SK-N-SH (cell line): ENCODE results near the gene C12orf43. TPM values are rescaled to one million over a fixed set of nuclear protein-coding genes. Genes with fewer than 3 reads are reported as not detected.

Source experiments
- CTCF ChIA-PET: fragments of 300-600, 350-600 bp; formaldehyde crosslinking; extraction: SDS; loops from one replicate; lab custom pipeline; 2021; lab: Yijun Ruan, JAX
- POLR2A ChIA-PET: fragments of 350-600 bp; sonication (Branson Sonifier 250); formaldehyde crosslinking; extraction: SDS; loops from one replicate; lab custom pipeline; 2020; ENCODE audit warnings: antibody characterized with exemption, inconsistent platforms; lab: Yijun Ruan, JAX
- DNase-seq: peaks from one replicate; pipeline ENCODE4 v3.0.0; 2012
- H2AFZ ChIP-seq: fragments of 200-600 bp; sonication (generic); 2 replicates; pipeline ENCODE4 v1.8.1; 2016; ENCODE audit warnings: antibody characterized with exemption, mild to moderate bottlenecking, low read depth
- H3F3A ChIP-seq: fragments of 200-600 bp; sonication (generic); replicated peaks from 2 replicates; pipeline ENCODE3; 2016; ENCODE audit warnings: antibody characterized with exemption, mild to moderate bottlenecking; ENCODE audit not compliant: insufficient read depth
- H3K27ac ChIP-seq, 2 experiments: fragments of 200-500 bp in 1 of 2; fragments of 200-600 bp in 1 of 2; sonication (Bioruptor generic) in 1 of 2; sonication (generic), shearing (Covaris generic) in 1 of 2; 2 replicates each; pipeline versions ENCODE4 v1.5.1 to v1.6.1; 2014 to 2016; ENCODE audit warnings: low read depth in 2 of 2, inconsistent platforms in 1 of 2, low read length in 1 of 2, mild to moderate bottlenecking in 1 of 2, mixed read lengths in 1 of 2
- H3K27me3 ChIP-seq: fragments of 200-600 bp; sonication (generic), shearing (Covaris generic); 2 replicates; pipeline ENCODE4 v1.6.1; 2016; ENCODE audit warnings: mixed run types; ENCODE audit not compliant: insufficient read depth
- H3K36me3 ChIP-seq, 2 experiments: fragments of 200-500 bp in 1 of 2; fragments of 200-600 bp in 1 of 2; sonication (Bioruptor generic) in 1 of 2; sonication (generic) in 1 of 2; replicated peaks in 1 of 2; 2 replicates each; pipeline versions ENCODE3 to v1.5.1; 2014 to 2016; ENCODE audit warnings: low read length in 1 of 2, mild to moderate bottlenecking in 1 of 2; ENCODE audit not compliant: insufficient read depth in 2 of 2, control insufficient read depth in 1 of 2
- H3K4me1 ChIP-seq, 2 experiments: fragments of 200-500 bp in 1 of 2; fragments of 200-600 bp in 1 of 2; sonication (Bioruptor generic) in 1 of 2; sonication (generic), shearing (Covaris generic) in 1 of 2; 2 replicates each; pipeline versions ENCODE4 v1.5.1 to v1.6.1; 2014 to 2016; ENCODE audit warnings: low read depth in 1 of 2, low read length in 1 of 2, mixed run types in 1 of 2; ENCODE audit not compliant: insufficient read depth in 2 of 2, control insufficient read depth in 1 of 2
- H3K4me2 ChIP-seq: fragments of 200-600 bp; sonication (generic), shearing (Covaris generic); 2 replicates; pipeline ENCODE4 v1.6.1; 2017; ENCODE audit warnings: mixed run types
- H3K4me3 ChIP-seq, 2 experiments: fragments of 200-500 bp in 1 of 2; fragments of 200-600 bp in 1 of 2; sonication (Bioruptor generic) in 1 of 2; sonication (generic), shearing (Covaris generic) in 1 of 2; 2 replicates each; pipeline versions ENCODE4 v1.5.1 to v1.8.1; 2014 to 2016; ENCODE audit warnings: low read depth in 2 of 2, inconsistent platforms in 1 of 2, low read length in 1 of 2, mild to moderate bottlenecking in 1 of 2, mixed read lengths in 1 of 2, moderate library complexity in 1 of 2
- H3K79me2 ChIP-seq: fragments of 200-600 bp; sonication (generic); 2 replicates; pipeline ENCODE4 v1.8.1; 2017; ENCODE audit warnings: mild to moderate bottlenecking; ENCODE audit not compliant: insufficient read depth
- H3K9ac ChIP-seq: fragments of 200-600 bp; sonication (generic); 2 replicates; pipeline ENCODE4 v1.6.1; 2017; ENCODE audit warnings: mixed run types
- H3K9me2 ChIP-seq: fragments of 200-600 bp; sonication (generic); 2 replicates; pipeline ENCODE4 v1.6.1; 2017; ENCODE audit warnings: mixed run types
- H3K9me3 ChIP-seq: fragments of 200-600 bp; sonication (generic); 2 replicates; pipeline ENCODE4 v1.6.1; 2017; ENCODE audit warnings: mixed run types, mild to moderate bottlenecking, moderate library complexity
- H4K20me1 ChIP-seq: fragments of 200-600 bp; sonication (generic); 2 replicates; pipeline ENCODE4 v1.6.1; 2017; ENCODE audit warnings: mild to moderate bottlenecking, mixed run types; ENCODE audit not compliant: insufficient read depth
- ELF1 ChIP-seq: IDR thresholded peaks from 2 replicates; pipeline ENCODE4 v1.4.0; 2012
- EP300 ChIP-seq, 2 experiments: IDR thresholded peaks; 2 replicates each; pipeline versions ENCODE4 v1.4.0 to v1.6.1; 2012; ENCODE audit warnings: borderline replicate concordance in 1 of 2, low read depth in 1 of 2, low read length in 1 of 2
- EZH2phosphoT487 ChIP-seq: fragments of 200-600 bp; sonication (generic); IDR thresholded peaks from 2 replicates; pipeline ENCODE4 v1.6.1; 2017; ENCODE audit warnings: low read depth, mixed run types, mild to moderate bottlenecking, antibody characterized with exemption, moderate library complexity, borderline replicate concordance
- FOSL2 ChIP-seq: IDR thresholded peaks from 2 replicates; pipeline ENCODE4 v1.4.0; 2012; ENCODE audit warnings: low read depth, mild to moderate bottlenecking, moderate library complexity, borderline replicate concordance
- FOXM1 ChIP-seq: IDR thresholded peaks from 2 replicates; pipeline ENCODE4 v1.4.0; 2012; ENCODE audit warnings: low read depth, mild to moderate bottlenecking
- GABPA ChIP-seq: IDR thresholded peaks from 2 replicates; pipeline ENCODE4 v1.4.0; 2012; ENCODE audit warnings: low read depth, mild to moderate bottlenecking
- GATA2 ChIP-seq: sonication (generic); formaldehyde crosslinking; IDR thresholded peaks from 2 replicates; pipeline ENCODE4 v1.5.0; 2020; ENCODE audit warnings: mild to moderate bottlenecking, missing genetic modification reagents
- IRF3 ChIP-seq: fragments of 150-350 bp; IDR thresholded peaks from 2 replicates; pipeline ENCODE4 v1.6.1; 2016; ENCODE audit warnings: mild to moderate bottlenecking, low read depth, low read length
- MEF2A ChIP-seq: IDR thresholded peaks from 2 replicates; pipeline ENCODE4 v1.4.0; 2012; ENCODE audit warnings: low read depth, borderline replicate concordance
- POLR2AphosphoS5 ChIP-seq: IDR thresholded peaks from 2 replicates; pipeline ENCODE4 v1.6.1; 2012; ENCODE audit warnings: low read depth, low read length
- RCOR1 ChIP-seq: fragments of 150-350 bp; IDR thresholded peaks from 2 replicates; pipeline ENCODE4 v1.6.1; 2017; ENCODE audit warnings: antibody characterized with exemption, low read length
- RXRA ChIP-seq: IDR thresholded peaks from 2 replicates; pipeline ENCODE4 v1.4.0; 2012; ENCODE audit warnings: low read depth, mild to moderate bottlenecking, borderline replicate concordance
- SIN3A ChIP-seq: IDR thresholded peaks from 2 replicates; pipeline ENCODE4 v1.6.1; 2012; ENCODE audit warnings: low read depth, mild to moderate bottlenecking, low read length, moderate library complexity, borderline replicate concordance
- TCF12 ChIP-seq: IDR thresholded peaks from 2 replicates; pipeline ENCODE4 v1.4.0; 2012
- USF1 ChIP-seq: IDR thresholded peaks from 2 replicates; pipeline ENCODE4 v1.4.0; 2012; ENCODE audit warnings: low read depth, borderline replicate concordance
- YY1 ChIP-seq: IDR thresholded peaks from 2 replicates; pipeline ENCODE4 v1.4.0; 2012; ENCODE audit warnings: low read depth, mild to moderate bottlenecking
- WGBS: methylation state at CpG from one replicate; pipeline ENCODE4 v1.1.6; 2017; ENCODE audit warnings: low lambda C conversion rate; 5-methylcytosine and 5-hydroxymethylcytosine counted together
- polyA plus RNA-seq, 3 experiments: library from polyadenylated mRNA; depleted of rRNA; stranded (reverse); fragments of >200 nt; gene quantifications; 2 replicates each; pipeline ENCODE4 v1.2.3, GENCODE V29; 2012
- TF ChIP-seq, protein P1 (sequence below): fragments of 200-600 bp; sonication (generic); IDR thresholded peaks from 2 replicates; pipeline ENCODE4 v1.6.1; 2017; ENCODE audit warnings: antibody characterized with exemption, mild to moderate bottlenecking, moderate library complexity

Gene C12orf43
- polyA plus RNA-seq, 1 of the 3 experiments (the other 2 are of a cell fraction), result 13.9 TPM

DNA sequence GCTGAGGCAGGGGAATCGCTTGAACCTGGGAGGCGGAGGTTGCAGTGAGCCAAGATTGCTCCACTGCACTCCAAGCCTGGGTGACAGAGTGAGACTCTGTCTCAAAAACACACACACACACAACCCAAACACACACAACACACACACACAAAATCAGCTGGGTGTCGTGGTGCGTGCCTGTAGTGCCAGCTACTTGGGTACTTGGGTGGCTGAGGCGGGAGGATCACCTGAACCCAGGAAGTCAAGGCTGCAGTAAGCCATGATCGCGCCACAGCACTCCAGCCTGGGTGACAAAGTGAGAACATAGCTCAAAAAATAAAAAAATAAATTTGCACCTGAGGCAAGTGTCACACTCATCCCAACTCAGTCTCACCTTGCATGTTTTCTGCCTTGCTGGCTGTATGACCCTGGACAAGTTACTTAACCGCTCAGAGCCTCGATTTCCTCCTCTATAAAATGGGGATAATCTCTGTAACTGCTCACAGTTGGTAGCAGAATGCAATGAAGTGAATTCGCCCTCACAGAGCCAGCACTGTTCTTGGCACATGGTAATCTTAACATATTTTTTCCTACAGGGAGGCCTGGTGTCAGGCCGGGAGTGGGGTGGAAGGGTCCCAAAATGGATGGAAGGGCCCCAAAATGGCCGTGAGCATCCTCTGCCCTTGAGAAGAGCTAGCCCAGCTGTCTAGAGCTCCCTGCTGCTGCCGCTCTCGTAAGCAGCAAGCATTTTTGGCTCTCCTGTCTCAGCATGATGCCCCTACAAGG lies 38.6 kb downstream of the C12orf43 start:
- no peak for DNase-seq
- Histone ChIP-seq H4K20me1 (no peaks in the 10 kb centered on the region), H3K4me1 (no peaks in the 10 kb centered on the region), H3K9me3 (no peaks in the 10 kb centered on the region), H3K36me3 (no peaks in the 10 kb centered on the region), H3K4me2 (no peak overlapping the region), H3K27ac (no peak overlapping the region), H2AFZ (no peak overlapping the region), H3K9ac (no peak overlapping the region), H3K9me2 (no peaks in the 10 kb centered on the region), H3K79me2 (no peaks in the 10 kb centered on the region), H3K4me3 (no peak overlapping the region), H3K27me3 (no peaks in the 10 kb centered on the region), H3F3A (no peaks in the 10 kb centered on the region)
- ChIA-PET CTCF (interaction anchor here (0.6 to 3.9 kb wide), 3 partner anchors 28 to 394 kb away, joined by 3 to 11 read pairs (median 3); no protein-coding TSS in a partner anchor), POLR2A (no interaction called here)
- TF ChIP-seq RCOR1 (no peak), ELF1 (no peak), FOSL2 (no peak), MEF2A (no peak), GABPA (no peak), RXRA (no peak), IRF3 (no peak), EZH2phosphoT487 (no peak), TCF12 (no peak), FOXM1 (no peak), EP300 (IDR thresholded peaks at IDR 0.05; ENCODE audit: borderline replicate concordance in 1 of 2, low read depth in 1 of 2, low read length in 1 of 2) (no peak), POLR2AphosphoS5 (no peak), USF1 (no peak), GATA2 (no peak), SIN3A (no peak), YY1 (no peak)
- TF ChIP-seq, protein P1, sequence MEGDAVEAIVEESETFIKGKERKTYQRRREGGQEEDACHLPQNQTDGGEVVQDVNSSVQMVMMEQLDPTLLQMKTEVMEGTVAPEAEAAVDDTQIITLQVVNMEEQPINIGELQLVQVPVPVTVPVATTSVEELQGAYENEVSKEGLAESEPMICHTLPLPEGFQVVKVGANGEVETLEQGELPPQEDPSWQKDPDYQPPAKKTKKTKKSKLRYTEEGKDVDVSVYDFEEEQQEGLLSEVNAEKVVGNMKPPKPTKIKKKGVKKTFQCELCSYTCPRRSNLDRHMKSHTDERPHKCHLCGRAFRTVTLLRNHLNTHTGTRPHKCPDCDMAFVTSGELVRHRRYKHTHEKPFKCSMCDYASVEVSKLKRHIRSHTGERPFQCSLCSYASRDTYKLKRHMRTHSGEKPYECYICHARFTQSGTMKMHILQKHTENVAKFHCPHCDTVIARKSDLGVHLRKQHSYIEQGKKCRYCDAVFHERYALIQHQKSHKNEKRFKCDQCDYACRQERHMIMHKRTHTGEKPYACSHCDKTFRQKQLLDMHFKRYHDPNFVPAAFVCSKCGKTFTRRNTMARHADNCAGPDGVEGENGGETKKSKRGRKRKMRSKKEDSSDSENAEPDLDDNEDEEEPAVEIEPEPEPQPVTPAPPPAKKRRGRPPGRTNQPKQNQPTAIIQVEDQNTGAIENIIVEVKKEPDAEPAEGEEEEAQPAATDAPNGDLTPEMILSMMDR, result no peak
- 86% methylated on average over 13 of the region's 14 CpGs for WGBS
